ENCODE measurements around the gene CHURC1.

Gene CHURC1

DNA sequence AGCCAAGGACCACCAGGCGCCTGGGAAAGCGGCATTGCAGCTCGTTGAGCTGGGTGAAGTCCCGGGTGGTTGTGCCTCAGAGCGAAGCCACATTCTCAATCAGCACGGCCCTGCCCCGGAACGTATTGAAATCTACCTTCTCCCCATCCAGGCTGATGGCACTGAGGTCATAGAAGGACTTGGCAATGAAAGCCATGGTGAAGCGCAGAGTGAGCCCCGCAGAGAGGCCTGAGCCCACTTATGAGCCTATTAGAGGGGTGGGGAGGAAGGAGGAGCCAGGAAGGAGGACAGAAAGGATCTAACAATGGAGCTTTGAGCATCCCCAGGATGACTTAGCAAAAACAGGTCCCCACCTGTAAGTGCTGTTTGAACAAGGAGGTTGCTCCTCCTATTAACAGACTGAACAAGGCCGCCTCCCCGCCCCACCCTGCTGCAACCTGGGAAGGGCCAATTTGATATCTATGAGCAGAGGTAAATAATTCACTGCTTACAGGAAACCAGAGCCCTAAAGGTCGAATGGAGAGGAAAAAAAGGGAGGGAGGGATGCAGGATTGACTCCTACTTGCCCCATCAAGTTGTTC lies 28.4 kb downstream of the CHURC1 start, which contains the start of gene GPX2:
Gene GPX2, minus strand, starts transcription at position 215 of the 581 bp plus-strand sequence. Its CDS starts 19 bp downstream, at position 196.
- DNase-seq (ENCODE audit: low read depth, low spot score), result no peak
- TF ChIP-seq CTCF (IDR thresholded peaks at IDR 0.05; ENCODE audit: low read depth, low read length), result no peak
- in situ Hi-C loops (cut with HindIII; ENCODE audit: low sequenced_read_pairs), result no loop called here
- H3K4me3 ChIP-seq (ENCODE audit: low read depth, low read length), result no peak within 1 kb of the TSS

DNA sequence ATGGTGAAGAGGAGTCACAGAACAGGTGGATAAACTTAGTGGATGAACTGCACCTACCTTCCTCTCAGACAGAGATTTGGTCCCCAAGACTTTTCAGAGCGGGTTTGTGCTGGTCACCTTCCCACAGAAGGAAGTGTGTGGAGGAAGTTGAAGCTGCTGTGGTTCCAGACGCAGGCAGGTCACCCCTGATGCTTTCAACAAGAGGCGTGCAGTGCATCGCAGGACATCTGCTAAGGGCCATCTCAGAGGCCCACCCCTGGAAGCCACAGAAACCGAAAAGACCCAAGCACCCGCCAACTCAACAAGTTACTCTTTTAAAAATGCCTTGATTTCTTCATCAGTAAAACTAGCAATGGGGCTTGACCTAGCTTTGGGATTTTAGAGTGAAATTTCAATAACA lies 29.3 kb downstream of the CHURC1 start:
- in situ Hi-C loops (cut with HindIII; ENCODE audit: low sequenced_read_pairs), result no loop called here
- no peak for DNase-seq (ENCODE audit: low read depth, low spot score)
- no peak for TF ChIP-seq CTCF (IDR thresholded peaks at IDR 0.05; ENCODE audit: low read depth, low read length)
- H3K4me3 ChIP-seq (ENCODE audit: low read depth, low read length), result no peak overlapping the region

- in situ Hi-C loops (cut with HindIII; ENCODE audit: low sequenced_read_pairs), result no loop called here
- H3K4me3 ChIP-seq (ENCODE audit: low read depth, low read length), result no peak overlapping the region
- no peak for TF ChIP-seq CTCF (IDR thresholded peaks at IDR 0.05; ENCODE audit: low read depth, low read length)
- no peak for DNase-seq (ENCODE audit: low read depth, low spot score)
Measured at GRCh38 chr14:64944041-64944440, 29.8 kb downstream of the CHURC1 start.

- in situ Hi-C loops (cut with HindIII; ENCODE audit: low sequenced_read_pairs), result no loop called here
- DNase-seq (ENCODE audit: low read depth, low spot score), result no peak
- no peak overlapping the region for H3K4me3 ChIP-seq (ENCODE audit: low read depth, low read length)
- TF ChIP-seq CTCF (IDR thresholded peaks at IDR 0.05; ENCODE audit: low read depth, low read length), result no peak
Measured at GRCh38 chr14:64944861-64945260, 30.6 kb downstream of the CHURC1 start.

DNA sequence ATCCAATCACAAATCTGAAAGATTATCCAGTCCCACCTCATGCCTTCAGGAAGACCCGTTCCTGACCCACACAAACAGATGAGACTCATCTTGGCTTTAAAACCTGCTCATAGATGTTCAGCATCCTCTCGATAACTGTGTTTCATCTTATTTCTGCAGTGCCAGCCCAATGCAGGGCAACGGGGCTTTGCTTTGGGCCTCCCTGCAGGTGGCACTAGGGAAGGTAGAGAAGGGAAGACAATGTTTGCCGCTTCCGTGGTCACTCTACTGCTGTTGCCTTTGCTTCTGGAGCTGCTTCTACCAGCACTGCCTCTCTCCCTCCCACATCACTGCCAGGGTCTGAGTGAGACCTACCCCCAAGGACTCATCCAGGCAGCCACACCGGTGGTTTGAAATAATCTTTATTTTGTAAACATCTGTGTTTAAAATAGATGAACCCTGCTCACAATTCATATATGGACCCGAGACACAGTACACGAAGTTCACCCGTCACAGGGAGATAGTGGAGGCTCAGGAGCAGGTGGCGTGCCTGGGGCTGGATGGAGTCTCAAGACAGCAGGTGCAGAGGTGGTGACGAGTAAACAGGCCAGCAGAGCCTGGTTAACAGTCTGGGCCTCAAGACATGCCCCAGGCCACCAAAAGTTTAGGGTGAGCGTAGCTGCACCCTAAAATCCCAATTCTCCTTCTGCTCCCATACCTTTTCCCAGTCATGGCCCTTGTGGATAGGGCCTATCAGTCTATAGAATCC lies 31.4 kb downstream of the CHURC1 start:
- DNase-seq (ENCODE audit: low read depth, low spot score), result no peak
- TF ChIP-seq CTCF (IDR thresholded peaks at IDR 0.05; ENCODE audit: low read depth, low read length), result no peak
- H3K4me3 ChIP-seq (ENCODE audit: low read depth, low read length), result no peak overlapping the region
- in situ Hi-C loops (cut with HindIII; ENCODE audit: low sequenced_read_pairs), result no loop called here

DNA sequence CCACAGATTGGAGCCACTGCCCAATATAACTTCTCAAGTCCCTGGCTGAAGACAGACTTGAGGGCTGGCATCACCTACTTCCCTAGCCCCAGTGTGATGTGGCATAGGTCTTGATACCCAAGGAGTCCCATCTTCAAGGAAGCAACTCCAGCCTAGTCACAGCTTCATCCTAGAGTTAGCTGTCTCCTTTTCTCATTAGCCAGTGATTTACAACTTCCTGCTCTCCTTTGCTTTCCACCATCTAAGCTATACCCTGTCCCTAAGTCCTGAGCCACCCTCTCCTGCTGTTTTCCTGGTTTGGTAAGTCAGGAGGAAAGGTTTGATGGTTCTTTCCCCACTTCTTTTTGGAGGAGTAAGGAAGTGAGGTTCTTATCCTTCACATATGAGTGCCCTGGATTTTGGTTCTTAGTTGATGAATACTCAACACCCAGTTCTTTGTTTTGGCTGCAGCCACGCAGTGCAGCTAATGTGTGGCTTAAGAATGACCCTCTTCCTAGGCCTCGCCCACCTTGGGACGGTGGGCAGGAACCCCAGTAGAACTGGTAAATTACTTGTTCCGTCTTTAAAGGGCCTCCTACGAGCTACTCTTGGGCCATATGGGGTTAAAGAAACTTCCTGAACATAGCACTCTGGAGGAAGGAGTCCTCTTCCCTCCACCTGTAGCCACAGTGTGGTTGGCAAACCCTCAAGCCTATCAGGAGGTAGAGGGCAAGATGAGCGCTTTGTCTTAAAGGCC lies 32.2 kb downstream of the CHURC1 start:
- DNase-seq (ENCODE audit: low read depth, low spot score), result no peak
- TF ChIP-seq CTCF (IDR thresholded peaks at IDR 0.05; ENCODE audit: low read depth, low read length), result no peak
- in situ Hi-C loops (cut with HindIII; ENCODE audit: low sequenced_read_pairs), result no loop called here
- H3K4me3 ChIP-seq (ENCODE audit: low read depth, low read length), result no peak overlapping the region
